Gastroesophageal sphincter (tissue), 2 donors: ENCODE results near the gene HOMER2.
"Not testable (repeated sequence)": the region's sequence is repeated elsewhere in the genome, so short reads cannot be mapped to it uniquely, and the experiment has no call there.

ENCODE experiments used
- EP300 ChIP-seq: sonication (generic); formaldehyde crosslinking; IDR thresholded peaks from one replicate; pipeline ENCODE4 v1.6.1; 2017; ENCODE audit warnings: antibody characterized with exemption, mild to moderate bottlenecking
- POLR2A ChIP-seq, 2 donors: fragments of 450-650 bp; IDR thresholded peaks; one replicate each; pipeline ENCODE4 v1.6.1; 2017; ENCODE audit warnings: antibody characterized with exemption in 2 of 2, mild to moderate bottlenecking in 2 of 2, moderate library complexity in 1 of 2

- TF ChIP-seq POLR2A (IDR thresholded peaks at IDR 0.05); EP300: not testable (repeated sequence)
Observed at GRCh38 chr15:82865581-82865980, 86.9 kb downstream of the HOMER2 start.
